GM18520 (cell line): ENCODE results near the gene LTBP1.
"Not testable (repeated sequence)": the region's sequence is repeated elsewhere in the genome, so short reads cannot be mapped to it uniquely, and the experiment has no call there.

ENCODE experiments used
- ATAC-seq: cut with Tn5 transposase; IDR thresholded peaks from one replicate; pipeline ENCODE4 v1.9.1; 2021; ENCODE audit not compliant: unreplicated experiment

Gene LTBP1

GRCh38 chr2:33441235-33441810, 494.6 kb downstream of the LTBP1 start:
- no peak for ATAC-seq

GRCh38 chr2:33442052-33442451, 495.3 kb downstream of the LTBP1 start:
- ATAC-seq = not testable (repeated sequence)

GRCh38 chr2:33442528-33443079, 495.9 kb downstream of the LTBP1 start:
- ATAC-seq = no peak

- ATAC-seq = no peak
Observed at GRCh38 chr2:33443274-33443829, 496.6 kb downstream of the LTBP1 start.

- no peak for ATAC-seq
Observed at GRCh38 chr2:33444967-33445366, 498.2 kb downstream of the LTBP1 start.

- no peak for ATAC-seq
Observed at GRCh38 chr2:33448220-33448899, 501.6 kb downstream of the LTBP1 start.
